Uterus (tissue), 4 donors: ENCODE data around the gene LIN7C. TPM values are rescaled to one million over a fixed set of nuclear protein-coding genes. Genes with fewer than 3 reads are reported as not detected.

Experiments
- DNase-seq, 2 donors: peaks; one replicate each; pipeline ENCODE4 v3.0.0-alpha.2; 2019 to 2020
- H3K27ac ChIP-seq, 2 donors: fragments of 200-600 bp; sonication (generic); 1 replicate in 1 of 2; 2 replicates in 1 of 2; pipeline ENCODE4 v1.5.1; 2016 to 2018
- H3K27me3 ChIP-seq, 2 donors: fragments of 200-600 bp; sonication (generic); one replicate each; pipeline ENCODE4 v1.5.1; 2018 to 2019; ENCODE audit warnings: control low read depth in 1 of 2
- H3K36me3 ChIP-seq, 2 donors: fragments of 200-600 bp; sonication (generic); one replicate each; pipeline ENCODE4 v1.5.1; 2019; ENCODE audit warnings: control low read depth in 1 of 2
- H3K4me1 ChIP-seq, 2 donors: fragments of 200-600 bp; sonication (generic); one replicate each; pipeline ENCODE4 v1.5.1; 2018 to 2019; ENCODE audit warnings: control low read depth in 1 of 2
- H3K4me3 ChIP-seq, 2 donors: fragments of 200-600 bp; sonication (generic); 1 replicate in 1 of 2; 2 replicates in 1 of 2; pipeline ENCODE4 v1.5.1; 2018 to 2019; ENCODE audit warnings: mild to moderate bottlenecking in 1 of 2
- H3K9me3 ChIP-seq, 2 donors: fragments of 200-600 bp; sonication (generic); one replicate each; pipeline ENCODE4 v1.5.1; 2019; ENCODE audit warnings: control low read depth in 1 of 2
- CTCF ChIP-seq, 4 experiments: fragments of 200-600 bp in 2 of 4; fragments of 450-650 bp in 2 of 4; sonication (generic) in 2 of 4; IDR thresholded peaks; one replicate each; pipeline ENCODE4 v1.5.1; 2016 to 2019; ENCODE audit warnings: antibody characterized with exemption in 4 of 4, mild to moderate bottlenecking in 2 of 4, moderate library complexity in 1 of 4
- POLR2A ChIP-seq, 2 donors: fragments of 450-650 bp; IDR thresholded peaks; one replicate each; pipeline ENCODE4 v1.6.1; 2016; ENCODE audit warnings: antibody characterized with exemption in 2 of 2, mild to moderate bottlenecking in 1 of 2, moderate library complexity in 1 of 2
- intact Hi-C: fragments of 100-400 bp; cut with DNase I; formaldehyde crosslinking; loops from one replicate; pipeline ENCODE4 v1.15.1; 2023; ENCODE audit warnings: low total_unique reads
- total RNA-seq, 4 donors: library from RNA; depleted of rRNA in 3 of 4; stranded (reverse); fragments of >200 nt in 3 of 4; gene quantifications; one replicate each; pipeline versions ENCODE4 v1.1.0 to v1.2.4, GENCODE V29; 2014 to 2023
- donor health status: DM: yes; HTN: yes; CAD: no.

The LIN7C gene
- total RNA-seq, 4 donors from 2014 or later = 11.8 to 98.0 (median 45.5) TPM

DNA sequence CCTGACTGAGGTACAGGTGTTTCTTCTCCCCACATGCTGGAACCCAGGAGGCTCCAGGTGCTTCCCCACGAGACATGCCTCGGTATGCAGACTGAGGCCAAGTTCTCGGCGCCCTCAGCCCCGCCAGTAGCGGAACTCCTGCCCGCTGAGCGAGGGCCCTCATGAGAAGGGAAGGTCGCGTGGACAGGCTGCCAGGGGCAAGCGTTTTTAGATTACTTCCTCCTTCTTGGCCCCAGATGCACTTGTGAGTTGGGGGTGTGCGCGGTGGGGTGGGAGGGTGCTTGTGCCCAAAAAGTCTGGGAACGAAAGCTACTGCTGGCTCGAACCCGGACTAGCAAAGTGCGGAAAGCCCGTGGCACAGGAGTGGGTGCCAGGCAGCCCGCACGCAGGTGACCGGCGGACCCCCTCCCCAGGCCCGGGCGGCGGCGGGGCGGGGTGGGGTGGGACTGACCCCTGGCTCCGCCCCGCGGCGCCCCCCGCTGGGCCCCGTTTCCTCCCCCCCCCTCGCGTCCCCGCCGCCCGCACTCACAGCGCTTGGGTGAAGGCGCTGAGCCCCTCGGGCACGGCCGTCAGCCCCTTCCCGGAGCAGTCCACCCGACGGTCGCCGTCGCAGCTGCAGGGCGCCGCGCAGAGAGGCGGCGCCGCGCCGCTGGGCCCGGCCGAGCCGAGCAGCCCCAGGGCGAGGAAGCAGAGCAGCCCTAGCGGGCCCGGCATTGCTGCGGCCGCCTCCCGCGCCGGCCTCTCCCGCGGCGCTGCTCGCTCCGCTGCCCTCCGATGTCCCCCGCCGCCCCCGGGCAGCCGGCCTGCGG lies 34.8 kb downstream of the LIN7C start:
- peak; percentile 28 to 31 for DNase-seq
- no peaks in the 10 kb centered on the region for H3K9me3 ChIP-seq
- intact Hi-C loops = loop anchor here (10.0 kb wide), 1 partner anchor 117 kb away; no protein-coding TSS in a partner anchor
- no peak for TF ChIP-seq POLR2A (IDR thresholded peaks at IDR 0.05)
- TF ChIP-seq CTCF (IDR thresholded peaks at IDR 0.05) = no peak
- H3K4me1 ChIP-seq = peaks cover 0 to 6% of the 10 kb centered on the region in 2 donors
- H3K36me3 ChIP-seq = no peaks in the 10 kb centered on the region
- H3K27me3 ChIP-seq = no peaks in the 10 kb centered on the region
- peak overlapping the region; percentile 86 to 95 for H3K27ac ChIP-seq
- H3K4me3 ChIP-seq = peak overlapping the region; percentile 51 to 88

DNA sequence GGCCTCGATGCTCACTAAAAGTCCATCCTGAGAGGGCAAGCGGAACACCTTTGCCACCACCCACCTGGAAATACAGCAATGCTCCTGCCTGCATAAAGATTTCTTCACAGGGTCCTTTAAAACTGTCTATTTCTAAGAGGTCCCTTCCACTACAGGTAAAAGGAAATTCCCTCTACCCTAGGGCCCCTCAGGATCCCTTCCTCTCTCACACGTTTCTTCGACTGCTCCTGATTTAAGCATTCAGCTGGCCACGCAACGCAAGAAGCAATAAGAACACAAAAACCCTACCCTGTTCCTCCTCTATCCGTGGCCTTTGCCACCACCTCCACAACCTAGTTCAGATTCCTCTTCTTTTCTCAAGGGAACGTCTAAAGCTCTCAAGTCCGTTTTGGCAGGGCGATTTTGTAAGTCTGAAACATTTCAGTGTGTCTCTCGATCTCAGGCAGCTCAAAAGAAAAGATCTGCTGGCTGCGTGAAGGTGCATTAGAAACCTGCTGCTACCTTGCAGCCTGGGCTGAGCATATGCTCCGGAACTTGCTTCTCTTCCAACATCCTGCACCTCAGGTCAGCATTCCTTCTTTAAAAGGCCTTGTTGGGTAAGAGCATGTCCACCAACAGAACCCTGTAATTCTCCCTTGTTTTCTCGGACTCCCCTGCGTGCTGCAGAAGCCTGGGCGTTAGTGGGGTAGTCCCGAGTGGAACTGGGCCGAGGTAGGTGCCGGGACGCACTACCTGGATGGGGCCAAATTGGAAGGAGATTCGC lies 35.6 kb downstream of the LIN7C start:
- DNase-seq = no peak
- Histone ChIP-seq H3K36me3 (no peaks in the 10 kb centered on the region), H3K4me1 (peaks cover 0 to 6% of the 10 kb centered on the region in 2 donors), H3K9me3 (no peaks in the 10 kb centered on the region), H3K4me3 (peak overlapping the region; percentile 51 to 88), H3K27ac (peak overlapping the region; percentile 86 to 95), H3K27me3 (no peaks in the 10 kb centered on the region)
- intact Hi-C loops = loop anchor here (10.0 kb wide), 1 partner anchor 116 kb away; no protein-coding TSS in a partner anchor
- TF ChIP-seq POLR2A (IDR thresholded peaks at IDR 0.05) = no peak
- TF ChIP-seq CTCF (IDR thresholded peaks at IDR 0.05) = no peak

DNA sequence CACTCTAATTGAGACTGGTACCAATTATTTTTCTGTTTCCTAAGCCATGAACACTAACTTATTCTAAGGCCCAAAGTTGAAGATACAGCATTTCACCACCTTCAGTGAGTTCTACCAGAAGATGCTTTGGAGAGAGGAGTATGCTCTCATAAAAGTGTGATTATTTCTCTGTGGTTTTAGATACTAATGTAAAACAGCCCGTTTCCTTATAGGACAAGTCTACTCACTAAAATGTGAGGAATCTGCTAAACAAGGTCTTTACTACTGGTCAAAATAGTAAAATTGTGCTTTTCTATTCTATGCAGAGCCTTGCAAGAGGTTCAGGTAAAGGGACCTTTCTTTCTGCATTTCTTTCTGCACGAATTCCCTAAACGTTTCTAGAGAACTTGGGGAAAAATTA lies 36.4 kb downstream of the LIN7C start:
- H3K36me3 ChIP-seq = no peaks in the 10 kb centered on the region
- no peaks in the 10 kb centered on the region for H3K27me3 ChIP-seq
- H3K27ac ChIP-seq = peak overlapping the region in 1 of 2 donors; percentile 95
- H3K4me3 ChIP-seq = no peak overlapping the region
- DNase-seq = no peak
- intact Hi-C loops = loop anchor here (10.0 kb wide), 1 partner anchor 115 kb away; no protein-coding TSS in a partner anchor
- no peaks in the 10 kb centered on the region for H3K9me3 ChIP-seq
- peaks cover 0 to 6% of the 10 kb centered on the region in 2 donors for H3K4me1 ChIP-seq
- TF ChIP-seq POLR2A (IDR thresholded peaks at IDR 0.05) = no peak
- no peak for TF ChIP-seq CTCF (IDR thresholded peaks at IDR 0.05)

GRCh38 chr11:27468995-27469695 lies 37.4 kb downstream of the LIN7C start:
- Histone ChIP-seq H3K9me3 (no peaks in the 10 kb centered on the region), H3K27ac (no peak overlapping the region), H3K4me1 (peaks cover 0 to 6% of the 10 kb centered on the region in 2 donors), H3K27me3 (no peaks in the 10 kb centered on the region), H3K4me3 (no peak overlapping the region), H3K36me3 (no peaks in the 10 kb centered on the region)
- TF ChIP-seq POLR2A (IDR thresholded peaks at IDR 0.05) = no peak
- no peak for TF ChIP-seq CTCF (IDR thresholded peaks at IDR 0.05)
- no peak for DNase-seq
- intact Hi-C loops = no loop called here
